ENCODE results near the gene IRAK1BP1.
"Not testable (repeated sequence)": the region's sequence is repeated elsewhere in the genome, so short reads cannot be mapped to it uniquely, and the experiment has no call there.

The IRAK1BP1 gene, protein sequence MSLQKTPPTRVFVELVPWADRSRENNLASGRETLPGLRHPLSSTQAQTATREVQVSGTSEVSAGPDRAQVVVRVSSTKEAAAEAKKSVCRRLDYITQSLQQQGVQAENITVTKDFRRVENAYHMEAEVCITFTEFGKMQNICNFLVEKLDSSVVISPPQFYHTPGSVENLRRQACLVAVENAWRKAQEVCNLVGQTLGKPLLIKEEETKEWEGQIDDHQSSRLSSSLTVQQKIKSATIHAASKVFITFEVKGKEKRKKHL

DNA sequence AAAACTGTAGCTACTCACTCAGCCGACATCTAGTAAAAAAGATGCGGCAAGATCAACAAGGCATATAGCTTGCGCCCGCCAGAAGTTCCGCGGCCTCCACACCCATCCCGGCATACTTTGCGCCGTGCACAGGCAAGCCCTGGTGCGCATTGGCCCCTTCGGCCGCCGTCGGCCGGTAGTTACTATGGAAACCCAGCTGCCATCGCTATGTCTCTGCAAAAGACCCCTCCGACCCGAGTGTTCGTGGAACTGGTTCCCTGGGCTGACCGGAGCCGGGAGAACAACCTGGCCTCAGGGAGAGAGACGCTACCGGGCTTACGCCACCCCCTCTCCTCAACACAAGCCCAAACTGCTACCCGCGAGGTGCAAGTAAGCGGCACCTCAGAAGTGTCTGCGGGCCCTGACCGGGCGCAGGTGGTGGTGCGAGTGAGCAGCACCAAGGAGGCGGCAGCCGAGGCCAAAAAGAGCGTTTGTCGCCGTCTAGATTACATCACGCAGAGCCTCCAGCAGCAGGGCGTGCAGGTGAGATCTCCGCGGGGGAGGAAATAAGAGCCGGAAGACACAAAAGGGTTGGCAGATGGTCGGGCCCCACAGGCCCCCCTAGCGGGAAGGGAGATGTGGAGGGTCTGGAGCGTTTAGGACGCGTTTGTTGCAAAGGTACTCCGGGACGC is at the start of gene IRAK1BP1:
TSS of gene IRAK1BP1 (plus strand) at position 182 of the 671 bp plus-strand sequence. CDS start at position 208, 26 bp downstream.
- peak; percentile 41 for DNase-seq (ENCODE audit: low read depth)

DNA sequence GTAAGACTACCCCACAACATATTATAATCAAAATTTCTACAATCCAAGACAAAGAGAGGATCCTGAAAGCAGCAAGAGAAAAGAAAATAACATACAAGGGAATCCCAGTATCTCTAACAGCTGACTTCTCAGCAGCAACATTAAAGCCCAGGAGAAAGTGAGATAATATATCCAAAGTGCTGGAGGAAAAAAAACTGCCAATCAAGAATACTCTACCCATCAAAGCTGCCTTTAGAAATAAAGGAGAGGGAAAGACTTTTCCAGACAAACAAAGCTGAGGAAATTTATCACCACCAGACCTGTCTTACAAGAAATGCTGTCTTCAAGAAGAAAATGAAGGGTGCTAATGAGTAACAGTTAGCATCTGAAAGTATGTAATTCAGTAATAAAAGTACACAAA is 43.3 kb upstream of the IRAK1BP1 start:
- DNase-seq (ENCODE audit: low read depth), result no peak

DNA sequence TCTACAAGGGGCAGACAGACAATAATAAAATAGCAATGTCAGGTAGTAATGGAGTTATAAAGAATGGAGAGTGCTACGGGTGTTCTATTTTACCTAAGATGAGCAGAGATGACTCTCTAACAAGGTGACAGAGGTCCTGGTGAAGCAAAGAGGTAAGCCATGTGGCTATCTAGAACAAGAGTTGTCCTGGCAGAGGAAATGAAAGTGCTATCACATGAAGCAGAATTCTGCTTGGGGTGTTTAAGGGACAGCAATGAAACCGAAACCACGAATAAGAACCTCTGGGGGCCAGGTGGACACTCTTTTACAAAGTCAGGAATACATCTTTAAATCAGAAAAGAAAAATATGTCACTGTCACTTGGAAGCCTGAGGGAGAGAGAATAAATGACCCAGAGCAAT is 37.9 kb upstream of the IRAK1BP1 start:
- DNase-seq (ENCODE audit: low read depth), result no peak

DNA sequence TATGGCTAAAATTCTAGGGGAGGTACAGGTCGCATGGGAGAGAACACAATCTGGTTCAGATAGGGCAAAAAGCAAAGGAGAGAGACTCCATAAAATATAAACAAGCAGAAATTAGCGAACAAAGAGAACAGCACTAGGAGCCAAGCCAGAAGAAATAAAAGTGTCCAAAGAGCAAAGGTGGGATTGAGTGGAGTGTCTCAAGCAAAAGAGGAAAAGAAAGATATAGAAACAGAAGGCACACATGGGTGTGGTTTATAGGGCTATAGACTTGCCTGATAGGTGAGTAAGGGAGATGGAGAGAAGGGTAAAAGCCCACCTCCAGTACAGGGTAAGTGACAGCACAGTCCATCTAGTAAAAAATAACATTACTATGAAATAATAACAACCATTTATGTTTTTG is 36.5 kb upstream of the IRAK1BP1 start:
- no peak for DNase-seq (ENCODE audit: low read depth)

DNA sequence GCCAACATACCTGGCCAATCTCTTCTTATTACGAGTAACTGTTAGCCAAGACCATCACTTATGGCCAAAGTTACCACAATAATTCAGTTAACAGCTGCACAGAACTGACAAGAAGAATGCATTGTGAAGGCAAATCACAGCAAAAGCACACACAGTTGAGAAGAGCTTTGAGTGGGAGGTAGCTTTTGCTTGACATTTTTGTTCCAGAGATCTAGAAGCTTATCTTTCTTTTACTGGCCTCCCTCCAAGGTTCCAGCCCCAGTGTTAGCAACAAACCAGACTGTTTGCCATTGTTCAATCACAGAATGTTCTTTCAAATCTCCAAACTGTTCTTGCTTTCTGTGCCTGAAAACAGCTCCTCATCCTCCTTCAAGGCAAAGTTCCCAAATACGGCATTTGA is 35.9 kb upstream of the IRAK1BP1 start:
- DNase-seq (ENCODE audit: low read depth), result no peak

DNA sequence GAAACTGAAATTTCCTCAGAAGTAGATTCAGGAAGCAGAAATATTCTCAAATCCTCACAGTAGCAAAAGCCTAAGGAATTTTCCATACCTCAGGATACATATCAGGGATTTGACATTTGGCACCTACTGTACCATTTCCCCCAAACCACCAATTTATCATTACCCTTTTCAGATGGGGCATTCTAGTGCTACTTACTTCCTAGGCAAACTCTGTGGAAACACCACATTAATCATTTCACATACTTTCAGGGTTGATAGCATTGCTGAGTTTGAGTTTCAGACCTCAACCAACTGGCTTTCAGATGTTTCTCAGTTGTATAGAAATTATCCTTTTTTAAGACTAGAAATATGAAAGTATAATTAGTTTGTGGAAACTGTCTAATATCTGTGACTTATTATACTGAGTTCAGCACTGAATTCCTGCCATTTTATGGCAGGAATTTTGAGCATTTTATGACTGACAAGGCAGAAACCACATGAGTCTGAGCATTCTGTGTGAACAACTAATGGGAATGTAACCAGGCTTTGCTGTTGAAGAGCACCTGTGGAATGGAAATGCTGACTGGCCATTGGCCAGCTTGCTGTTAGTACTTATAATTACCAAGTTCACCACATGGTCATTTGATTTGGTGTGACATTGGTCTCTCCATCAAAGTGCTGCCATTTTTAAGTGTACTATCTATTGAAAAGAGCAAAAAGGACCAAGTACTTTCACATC is 35.1 kb upstream of the IRAK1BP1 start:
- no peak for DNase-seq (ENCODE audit: low read depth)

DNA sequence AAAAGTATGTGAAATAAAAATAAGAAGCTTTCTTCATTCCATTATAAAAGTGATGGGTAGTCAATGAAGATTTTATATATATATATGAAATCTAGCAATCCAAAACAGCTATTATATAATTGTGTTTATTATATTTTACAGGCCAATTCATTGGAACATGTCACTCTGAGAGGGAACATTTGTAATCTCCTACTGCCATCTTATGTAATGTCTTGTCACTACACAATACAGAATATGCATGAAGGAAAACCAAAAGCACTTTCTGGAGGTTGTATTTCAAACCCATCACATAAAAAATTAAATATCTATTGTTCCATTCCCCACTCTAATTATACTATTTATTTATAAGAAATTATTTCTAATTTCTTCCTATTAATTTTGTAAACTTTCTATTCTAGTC is 31.5 kb upstream of the IRAK1BP1 start:
- DNase-seq (ENCODE audit: low read depth), result no peak

DNA sequence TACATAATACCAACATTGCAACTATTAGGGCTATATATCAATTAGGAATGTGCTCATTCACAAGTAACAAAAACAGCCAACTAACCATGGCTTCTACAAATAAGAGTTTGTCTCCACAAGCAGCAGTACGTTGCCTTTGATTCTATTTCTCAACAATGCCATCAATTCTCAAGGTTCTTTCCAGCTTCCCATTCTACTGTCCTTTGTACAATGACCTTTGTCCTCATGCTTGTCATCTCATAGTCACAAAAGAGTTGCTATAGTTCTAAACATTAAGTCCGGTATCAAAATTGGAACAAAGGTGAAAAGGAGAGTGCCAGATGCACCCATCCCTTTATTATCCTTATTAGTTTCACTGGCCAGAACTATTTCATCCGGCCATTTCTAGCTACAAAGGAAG is 30.8 kb upstream of the IRAK1BP1 start:
- no peak for DNase-seq (ENCODE audit: low read depth)

DNA sequence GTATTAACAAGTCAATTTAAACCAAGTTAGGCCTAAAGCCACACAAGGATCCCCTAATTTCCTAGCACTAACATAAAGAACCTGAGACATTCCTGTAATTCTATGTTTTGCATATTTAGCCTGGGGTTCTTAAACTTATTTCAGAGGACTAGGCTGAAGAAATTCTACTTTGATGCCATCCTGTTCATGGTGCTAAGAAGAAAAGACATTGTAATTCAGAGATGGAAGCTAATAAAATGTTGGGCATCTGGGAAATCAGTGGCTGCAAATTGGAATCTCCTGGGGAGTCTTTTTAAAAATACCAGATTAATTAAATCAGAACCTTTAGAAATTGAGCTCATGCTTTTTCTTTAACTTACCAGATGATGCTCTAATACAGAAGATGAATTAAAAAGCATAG is 26.2 kb upstream of the IRAK1BP1 start:
- DNase-seq (ENCODE audit: low read depth), result no peak

DNA sequence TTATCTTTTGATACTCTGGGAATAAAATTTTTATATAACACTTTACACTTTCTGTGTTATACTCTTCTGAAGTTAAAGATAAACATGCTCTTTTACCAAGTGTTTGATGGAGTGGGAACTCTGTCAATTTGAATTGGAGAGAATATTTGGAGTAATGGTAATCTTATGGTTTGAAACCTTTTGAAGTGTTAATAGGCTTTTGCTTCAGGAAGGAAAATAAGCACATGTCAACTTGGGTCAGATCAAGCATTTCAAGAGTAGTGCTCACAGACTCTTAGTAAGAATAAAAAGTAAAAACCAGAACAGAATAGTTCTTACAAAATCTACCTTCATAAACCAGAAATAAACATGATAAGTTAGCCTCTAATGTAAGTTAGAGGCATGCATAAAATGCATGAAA is 24.4 kb upstream of the IRAK1BP1 start:
- DNase-seq (ENCODE audit: low read depth), result no peak

DNA sequence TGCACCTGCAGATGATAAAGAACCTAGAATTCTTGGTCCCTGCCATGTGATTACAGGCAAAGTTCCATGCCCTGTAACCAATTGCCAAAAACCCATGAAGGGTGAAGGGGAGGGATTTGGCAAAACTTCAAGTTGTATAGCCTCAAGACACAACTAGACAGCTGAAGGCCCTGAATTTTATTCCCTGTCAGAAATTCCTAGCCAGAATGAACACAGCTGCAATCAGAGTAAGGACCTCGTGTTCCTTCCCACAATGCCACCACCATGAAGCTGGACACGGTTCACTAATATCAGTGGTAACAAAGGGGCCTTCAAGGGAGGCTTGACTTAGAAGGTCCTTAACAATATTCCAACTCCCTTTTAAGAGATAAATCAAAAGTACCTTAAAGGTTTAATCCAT is 22.5 kb upstream of the IRAK1BP1 start:
- no peak for DNase-seq (ENCODE audit: low read depth)

DNA sequence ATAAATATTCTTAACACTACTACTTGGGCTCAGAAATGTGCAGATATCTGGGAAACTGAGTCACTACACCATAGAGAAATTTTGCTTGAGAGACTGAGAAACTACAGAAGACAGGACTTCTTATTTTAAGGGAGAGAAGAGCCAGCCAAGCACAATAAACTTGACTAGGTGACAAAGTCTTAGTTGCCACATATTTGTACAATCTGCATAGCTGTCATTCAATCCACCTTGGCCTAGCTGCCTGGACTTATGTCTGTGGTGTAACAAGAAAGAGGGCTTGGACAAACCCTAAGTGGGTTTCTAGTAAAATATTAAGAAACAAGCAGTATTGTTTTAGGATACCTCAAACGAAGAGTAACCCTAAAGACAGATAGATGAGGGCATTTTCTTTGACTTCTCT is 21.8 kb upstream of the IRAK1BP1 start:
- no peak for DNase-seq (ENCODE audit: low read depth)

DNA sequence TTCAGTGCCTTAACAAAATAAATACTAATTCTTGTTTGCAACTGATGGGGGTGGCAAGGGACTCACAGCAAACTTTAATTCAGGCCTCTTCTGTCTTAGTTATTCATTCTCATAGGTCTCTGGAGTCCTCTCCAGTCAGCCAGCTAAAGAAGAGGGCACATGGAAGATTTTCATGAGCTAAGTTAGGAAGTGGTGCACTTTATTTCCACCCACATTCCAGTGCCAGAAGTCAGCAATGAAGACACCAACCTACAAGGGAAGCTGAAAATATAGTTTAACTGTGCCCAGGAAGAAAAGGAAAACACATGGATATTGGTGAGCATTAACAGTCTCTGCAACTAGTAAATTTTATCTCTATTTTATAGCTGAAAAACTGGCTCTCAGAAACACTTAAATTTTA is 16.7 kb upstream of the IRAK1BP1 start:
- DNase-seq (ENCODE audit: low read depth), result no peak

DNA sequence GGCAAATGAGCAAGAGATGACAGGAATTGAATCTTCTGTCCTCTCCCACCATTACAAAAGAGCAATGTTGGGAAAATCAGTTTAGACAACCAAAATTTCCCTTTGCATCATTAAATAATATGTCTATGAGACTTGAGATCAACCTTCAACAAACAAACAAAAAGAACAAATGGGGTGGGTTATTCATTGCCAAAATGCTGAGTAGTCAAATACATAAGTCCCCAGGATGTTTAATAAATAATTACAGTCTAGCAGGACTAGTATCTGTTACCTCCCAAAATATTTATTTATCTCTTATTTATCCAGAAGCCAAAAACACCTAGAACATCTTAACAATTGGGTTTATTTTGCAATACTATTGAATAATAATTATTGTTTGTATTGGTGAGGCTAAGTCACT is 16.2 kb upstream of the IRAK1BP1 start:
- DNase-seq (ENCODE audit: low read depth), result no peak

DNA sequence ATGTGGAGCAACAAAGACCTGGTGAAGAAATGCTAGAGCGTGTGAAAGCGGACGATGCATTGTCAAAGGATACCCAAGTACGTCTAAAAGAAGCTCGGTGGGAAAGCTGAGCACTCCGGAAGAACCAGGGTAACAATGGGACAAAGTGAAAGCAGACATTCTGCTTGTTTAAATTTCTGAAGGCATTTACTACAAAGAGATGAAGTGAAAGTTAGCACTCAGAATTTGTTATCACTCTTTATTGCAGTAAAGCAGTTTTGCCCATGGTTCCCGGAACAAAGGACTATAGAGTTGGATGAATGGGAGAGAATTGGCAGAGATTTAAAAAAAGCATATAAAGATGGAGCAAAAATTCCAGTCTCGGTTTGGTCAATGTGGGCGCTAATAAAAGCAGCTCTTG is 12.8 kb upstream of the IRAK1BP1 start:
- DNase-seq (ENCODE audit: low read depth), result no peak

DNA sequence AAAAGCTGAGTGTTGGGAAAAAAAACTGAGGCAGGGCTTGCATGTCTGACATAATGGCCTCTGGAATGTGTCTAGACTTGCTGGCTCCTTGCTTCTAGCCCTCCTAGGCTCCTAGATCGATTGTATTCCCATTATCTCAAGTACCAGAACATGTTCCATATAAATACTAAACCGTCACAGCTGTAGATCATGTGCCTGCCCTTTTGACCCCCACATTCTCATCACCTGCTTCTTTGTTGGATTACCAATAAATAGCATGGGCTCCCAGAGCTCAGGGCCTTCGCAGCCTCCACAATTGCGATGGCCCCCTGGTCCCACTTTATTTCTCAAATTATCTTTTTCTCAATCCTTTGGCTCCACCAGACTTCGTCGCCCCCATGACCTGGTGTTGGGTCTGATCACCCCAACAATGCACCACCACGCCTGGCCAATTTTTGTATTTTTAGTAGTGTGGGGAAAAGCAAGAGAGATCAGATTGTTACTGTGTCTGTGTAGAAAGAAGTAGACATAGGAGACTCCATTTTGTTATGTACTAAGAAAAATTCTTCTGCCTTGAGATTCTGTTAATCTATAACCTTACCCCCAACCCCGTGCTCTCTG is 8.9 kb upstream of the IRAK1BP1 start:
- DNase-seq (ENCODE audit: low read depth), result not testable (repeated sequence)

DNA sequence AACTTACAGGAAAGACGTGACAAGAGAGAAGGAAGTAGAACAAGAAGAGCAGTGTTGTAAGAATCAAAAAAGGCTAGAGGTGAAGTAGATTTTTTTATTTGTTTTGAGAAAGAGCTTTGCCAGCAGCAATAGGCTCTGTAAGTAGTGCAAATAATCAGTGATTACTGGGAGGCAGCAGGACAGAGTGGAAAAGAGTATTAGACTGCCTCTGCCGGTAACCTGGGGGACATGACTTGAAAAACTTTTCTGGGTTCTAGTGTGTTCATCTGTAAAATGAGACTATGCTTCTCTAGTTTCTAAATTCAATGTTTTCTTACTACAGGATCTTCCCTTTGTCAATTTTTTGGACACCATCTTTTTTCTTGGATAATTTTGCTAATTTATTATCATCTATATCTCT is 5.8 kb upstream of the IRAK1BP1 start:
- no peak for DNase-seq (ENCODE audit: low read depth)

DNA sequence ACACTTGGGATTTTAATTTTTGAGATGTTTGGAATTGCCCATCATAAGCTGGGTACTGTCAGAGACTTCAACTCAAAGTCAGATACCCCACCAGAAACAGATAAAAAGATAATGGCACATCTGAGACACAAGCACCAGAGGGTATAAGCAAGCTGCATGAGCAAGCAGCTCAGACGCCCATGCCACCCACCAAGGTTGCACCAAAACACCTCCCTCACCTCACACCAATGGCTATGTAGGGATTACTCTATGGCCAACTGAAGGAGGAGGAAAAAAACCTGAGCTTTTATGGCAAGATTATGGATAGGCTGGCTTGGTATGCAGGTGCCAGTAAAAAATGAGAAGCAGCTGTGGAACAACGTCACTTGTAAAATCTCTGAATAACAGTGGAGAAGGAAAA is 3.8 kb upstream of the IRAK1BP1 start:
- no peak for DNase-seq (ENCODE audit: low read depth)

DNA sequence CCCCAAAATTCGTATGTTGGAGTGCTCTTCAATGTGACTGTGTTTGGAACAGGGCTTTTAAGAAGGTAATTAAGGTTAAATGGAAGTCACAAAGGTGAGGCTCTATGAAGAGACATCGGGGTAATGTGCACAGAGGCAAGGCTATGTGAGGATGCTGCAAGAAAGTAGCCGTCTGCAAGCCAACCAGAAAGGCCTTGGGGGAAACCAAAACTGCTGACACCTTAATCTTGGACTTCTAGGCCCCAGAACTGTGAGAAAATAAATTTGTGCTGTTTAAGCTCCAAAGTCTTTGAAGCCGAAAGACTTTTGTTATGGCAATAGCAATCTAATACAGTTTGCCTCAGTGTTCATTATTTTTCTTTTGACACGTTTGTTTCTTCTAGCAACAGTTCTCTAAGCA is 2.4 kb upstream of the IRAK1BP1 start:
- no peak for DNase-seq (ENCODE audit: low read depth)

DNA sequence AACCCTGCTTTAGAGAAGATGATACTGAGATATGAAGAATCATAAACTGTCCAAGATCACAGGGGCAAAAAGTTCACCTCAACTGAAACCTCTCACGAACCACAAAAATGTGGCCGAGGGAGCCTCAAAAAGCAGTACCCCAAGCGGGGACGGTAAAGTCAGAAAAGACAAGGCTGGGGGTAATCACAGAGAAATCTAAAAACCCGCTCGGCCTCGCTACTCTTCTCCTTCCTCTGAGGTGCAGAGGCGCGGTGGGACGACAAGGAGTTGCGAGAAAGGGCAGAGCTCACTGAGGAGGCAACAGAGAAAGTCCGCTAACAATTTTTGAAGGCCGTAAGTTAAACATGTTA is 356 bp upstream of the IRAK1BP1 start:
- no peak for DNase-seq (ENCODE audit: low read depth)

DNA sequence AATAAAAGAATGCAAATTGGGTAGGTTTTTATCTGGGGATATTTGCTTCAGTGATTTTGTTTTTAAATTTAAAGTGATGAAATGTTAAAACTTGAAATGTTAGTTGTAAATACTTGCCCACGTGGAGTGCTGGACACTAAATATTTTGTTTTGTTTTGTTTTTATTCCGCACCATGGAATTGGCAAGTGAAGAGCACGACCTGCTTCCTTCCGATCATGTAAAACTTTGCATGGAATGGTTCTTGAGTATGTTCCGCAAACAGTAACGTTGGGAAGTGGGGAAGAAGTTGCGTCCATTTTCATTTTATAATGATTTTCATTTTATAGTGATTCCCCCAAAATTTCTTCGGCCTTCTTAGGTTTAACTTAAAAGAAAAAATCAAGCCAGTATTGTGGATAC is 765 bp downstream of the IRAK1BP1 start:
- DNase-seq (ENCODE audit: low read depth), result no peak

DNA sequence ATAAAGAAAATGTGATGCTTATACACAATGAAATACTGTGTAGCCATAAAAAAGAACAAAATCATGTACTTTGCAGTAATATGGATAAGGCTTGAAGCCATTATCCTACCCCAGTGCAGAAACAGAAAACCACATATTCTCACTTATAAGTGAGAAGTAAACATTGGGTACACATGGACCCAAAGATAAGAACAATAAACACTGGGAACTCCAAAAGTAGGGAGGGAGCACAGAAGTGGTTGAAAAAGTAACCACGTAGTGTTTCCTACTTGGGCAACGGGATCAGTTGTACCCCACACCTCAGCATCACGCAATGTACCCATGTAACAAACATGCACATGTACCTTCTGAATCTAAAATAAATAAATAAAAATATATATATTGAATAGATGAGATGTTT is 8.2 kb downstream of the IRAK1BP1 start:
- no peak for DNase-seq (ENCODE audit: low read depth)

DNA sequence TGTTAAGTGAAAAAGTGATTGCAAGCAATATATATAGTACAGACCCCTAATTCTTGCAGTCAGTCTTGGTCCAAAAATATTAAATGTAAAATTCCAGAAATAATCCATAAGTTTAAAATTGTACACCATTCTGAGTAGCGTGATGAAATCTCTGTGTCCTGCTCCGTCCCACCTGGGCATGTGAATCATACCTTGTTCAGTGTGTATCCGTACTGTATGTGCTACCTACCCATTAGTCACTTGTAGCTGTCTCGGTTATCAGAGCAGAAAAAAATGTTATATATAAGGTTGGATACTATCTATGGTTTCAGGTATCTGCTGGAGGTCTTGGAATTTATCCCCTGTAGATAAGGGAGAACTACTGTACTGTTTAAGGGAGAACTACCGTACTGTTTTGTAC is 16.3 kb downstream of the IRAK1BP1 start:
- no peak for DNase-seq (ENCODE audit: low read depth)
